Right lobe of liver (tissue), 4 donors: ENCODE measurements around the gene PDZD2.

Experiments
- POLR2A ChIP-seq: fragments of 450-650 bp; IDR thresholded peaks from one replicate; pipeline ENCODE4 v1.6.1; 2017; ENCODE audit warnings: antibody characterized with exemption, mild to moderate bottlenecking
- TF ChIP-seq, protein P1 (sequence below), 4 donors: fragments of 200-600 bp in 3 of 4; fragments of 450-650 bp in 1 of 4; IDR thresholded peaks; one replicate each; pipeline versions ENCODE4 v1.5.1 to v1.8.0; 2016 to 2022; ENCODE audit warnings: antibody characterized with exemption in 4 of 4, mild to moderate bottlenecking in 2 of 4
- donor health status: DM: no; HTN: no; CAD: no.
- donor health status: DM: no; HTN: no; CAD: no.
- donor health status: DM: no; HTN: yes; CAD: no.

- TF ChIP-seq, protein P1, sequence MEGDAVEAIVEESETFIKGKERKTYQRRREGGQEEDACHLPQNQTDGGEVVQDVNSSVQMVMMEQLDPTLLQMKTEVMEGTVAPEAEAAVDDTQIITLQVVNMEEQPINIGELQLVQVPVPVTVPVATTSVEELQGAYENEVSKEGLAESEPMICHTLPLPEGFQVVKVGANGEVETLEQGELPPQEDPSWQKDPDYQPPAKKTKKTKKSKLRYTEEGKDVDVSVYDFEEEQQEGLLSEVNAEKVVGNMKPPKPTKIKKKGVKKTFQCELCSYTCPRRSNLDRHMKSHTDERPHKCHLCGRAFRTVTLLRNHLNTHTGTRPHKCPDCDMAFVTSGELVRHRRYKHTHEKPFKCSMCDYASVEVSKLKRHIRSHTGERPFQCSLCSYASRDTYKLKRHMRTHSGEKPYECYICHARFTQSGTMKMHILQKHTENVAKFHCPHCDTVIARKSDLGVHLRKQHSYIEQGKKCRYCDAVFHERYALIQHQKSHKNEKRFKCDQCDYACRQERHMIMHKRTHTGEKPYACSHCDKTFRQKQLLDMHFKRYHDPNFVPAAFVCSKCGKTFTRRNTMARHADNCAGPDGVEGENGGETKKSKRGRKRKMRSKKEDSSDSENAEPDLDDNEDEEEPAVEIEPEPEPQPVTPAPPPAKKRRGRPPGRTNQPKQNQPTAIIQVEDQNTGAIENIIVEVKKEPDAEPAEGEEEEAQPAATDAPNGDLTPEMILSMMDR (IDR thresholded peaks at IDR 0.05), result no peak
- TF ChIP-seq POLR2A, result no peak
These were observed 461.9 kb downstream of the PDZD2 start for GRCh38 chr5:32100691-32101302.
